Tibial nerve (tissue), 4 donors: ENCODE data around the gene DLX5. TPM values are rescaled to one million over a fixed set of nuclear protein-coding genes. Genes with fewer than 3 reads are reported as not detected.

Experiments
- DNase-seq, 2 donors: peaks; one replicate each; pipeline ENCODE4 v3.0.0-alpha.2; 2019; ENCODE audit warnings: low spot score in 2 of 2
- H3K27ac ChIP-seq, 4 donors: fragments of 200-600 bp; sonication (generic) in 3 of 4; one replicate each; pipeline ENCODE4 v1.5.1; 2017 to 2019; ENCODE audit warnings: mild to moderate bottlenecking in 1 of 4
- H3K27me3 ChIP-seq, 2 donors: fragments of 200-600 bp; sonication (generic) in 1 of 2; one replicate each; pipeline versions ENCODE4 v1.5.1 to v1.6.0; 2017 to 2019
- H3K36me3 ChIP-seq, 3 donors: fragments of 200-600 bp; sonication (generic); one replicate each; pipeline ENCODE4 v1.5.1; 2018 to 2019
- H3K4me1 ChIP-seq, 4 donors: fragments of 200-600 bp; sonication (generic) in 3 of 4; one replicate each; pipeline ENCODE4 v1.5.1; 2017 to 2019
- H3K4me3 ChIP-seq, 4 donors: fragments of 200-600 bp; sonication (generic) in 3 of 4; one replicate each; pipeline ENCODE4 v1.5.1; 2017 to 2019; ENCODE audit warnings: mild to moderate bottlenecking in 1 of 4, moderate library complexity in 1 of 4
- H3K9me3 ChIP-seq, 4 donors: fragments of 200-600 bp; sonication (generic) in 3 of 4; one replicate each; pipeline ENCODE4 v1.5.1; 2017 to 2019
- CTCF ChIP-seq, 5 experiments: fragments of 200-600 bp in 3 of 5; fragments of 450-650 bp in 2 of 5; sonication (generic) in 3 of 5; IDR thresholded peaks; one replicate each; pipeline ENCODE4 v1.5.1; 2016 to 2019; ENCODE audit warnings: antibody characterized with exemption in 5 of 5, mild to moderate bottlenecking in 3 of 5, moderate library complexity in 2 of 5
- EP300 ChIP-seq, 2 donors: sonication (generic); formaldehyde crosslinking; IDR thresholded peaks; one replicate each; pipeline ENCODE4 v1.6.1; 2017; ENCODE audit warnings: antibody characterized with exemption in 2 of 2, mild to moderate bottlenecking in 1 of 2
- POLR2A ChIP-seq, 2 donors: fragments of 450-650 bp; IDR thresholded peaks; one replicate each; pipeline ENCODE4 v1.6.1; 2017; ENCODE audit warnings: antibody characterized with exemption in 2 of 2, mild to moderate bottlenecking in 2 of 2, moderate library complexity in 2 of 2
- WGBS, 2 donors: methylation state at CpG; one replicate each; pipeline ENCODE4 v1.1.5; 2018; 5-methylcytosine and 5-hydroxymethylcytosine counted together
- total RNA-seq, 4 donors: library from RNA; depleted of rRNA; stranded (reverse); fragments of >200 nt; gene quantifications; one replicate each; pipeline ENCODE4 v1.1.0, GENCODE V29; 2016

DLX5 gene
- total RNA-seq, 4 donors from 2014 or later, result 0.42 TPM; not detected in 3

DNA sequence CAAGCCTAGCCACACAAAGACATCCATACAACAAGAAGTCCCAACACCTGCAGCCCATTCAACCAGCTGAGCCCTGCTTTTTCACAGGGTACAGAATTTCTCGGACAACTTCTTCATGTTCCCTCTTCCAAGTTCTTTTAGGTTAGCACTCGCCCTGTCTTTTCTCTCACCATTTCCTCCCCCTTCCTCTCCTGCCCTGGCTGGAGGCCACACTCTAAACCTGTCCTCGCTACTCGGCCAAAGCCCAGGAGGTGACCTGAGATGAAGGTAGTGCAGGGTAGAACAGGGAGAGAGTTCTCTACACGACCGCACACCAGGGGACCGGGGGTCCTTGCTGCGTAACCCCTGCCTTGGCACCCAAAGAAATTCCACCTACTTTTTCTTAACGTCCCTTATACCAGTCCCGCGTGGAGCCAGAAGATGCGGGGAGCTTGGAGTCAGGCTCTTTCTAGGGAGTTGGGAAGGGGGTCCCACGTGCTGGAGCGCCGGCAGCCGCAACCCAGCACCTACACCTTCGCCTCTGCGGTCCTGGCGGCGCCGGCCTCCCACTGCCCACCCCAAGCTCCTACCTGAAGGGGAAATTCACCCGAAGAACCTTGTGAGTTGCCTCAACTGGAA is 35.3 kb downstream of the DLX5 start:
- no peak overlapping the region for H3K4me3 ChIP-seq
- peaks cover 13 to 96% of the 10 kb centered on the region in 2 donors for H3K27me3 ChIP-seq
- TF ChIP-seq POLR2A (IDR thresholded peaks at IDR 0.05) (no peak), EP300 (IDR thresholded peaks at IDR 0.05) (no peak), CTCF (IDR thresholded peaks at IDR 0.05) (no peak)
- no peak overlapping the region for H3K27ac ChIP-seq
- no peaks in the 10 kb centered on the region for H3K36me3 ChIP-seq
- 11 to 12% methylated on average over 22 of the region's 22 CpGs for WGBS, 2 donors
- no peaks in the 10 kb centered on the region for H3K9me3 ChIP-seq
- no peak for DNase-seq
- peaks cover 0 to 27% (median 3%) of the 10 kb centered on the region in 4 donors for H3K4me1 ChIP-seq

DNA sequence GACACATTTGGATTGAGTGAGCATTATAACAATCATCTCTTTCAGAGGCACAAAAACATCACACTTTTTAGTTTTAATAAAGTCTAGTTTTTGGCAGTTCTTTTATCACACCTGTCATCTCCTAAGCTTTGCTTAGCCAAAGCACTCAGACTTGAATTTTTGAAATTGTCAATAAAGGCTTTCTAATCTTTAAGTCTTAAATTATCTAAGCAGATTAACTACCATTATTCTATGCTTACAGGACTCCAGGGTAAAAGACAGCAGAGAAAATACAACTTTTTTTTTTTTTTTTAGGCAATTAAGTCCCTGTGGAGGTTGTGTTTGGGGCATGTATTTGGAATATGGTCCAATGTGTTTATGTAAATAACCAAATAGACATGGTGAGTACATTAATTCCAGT is 36.9 kb downstream of the DLX5 start:
- DNase-seq, result no peak
- Histone ChIP-seq H3K4me1 (peaks cover 0 to 20% (median 2%) of the 10 kb centered on the region in 4 donors), H3K9me3 (no peaks in the 10 kb centered on the region), H3K36me3 (no peaks in the 10 kb centered on the region), H3K27ac (no peak overlapping the region), H3K27me3 (peaks cover 8 to 85% of the 10 kb centered on the region in 2 donors), H3K4me3 (no peak overlapping the region)
- TF ChIP-seq POLR2A (IDR thresholded peaks at IDR 0.05) (no peak), EP300 (IDR thresholded peaks at IDR 0.05) (no peak), CTCF (IDR thresholded peaks at IDR 0.05) (no peak)

DNA sequence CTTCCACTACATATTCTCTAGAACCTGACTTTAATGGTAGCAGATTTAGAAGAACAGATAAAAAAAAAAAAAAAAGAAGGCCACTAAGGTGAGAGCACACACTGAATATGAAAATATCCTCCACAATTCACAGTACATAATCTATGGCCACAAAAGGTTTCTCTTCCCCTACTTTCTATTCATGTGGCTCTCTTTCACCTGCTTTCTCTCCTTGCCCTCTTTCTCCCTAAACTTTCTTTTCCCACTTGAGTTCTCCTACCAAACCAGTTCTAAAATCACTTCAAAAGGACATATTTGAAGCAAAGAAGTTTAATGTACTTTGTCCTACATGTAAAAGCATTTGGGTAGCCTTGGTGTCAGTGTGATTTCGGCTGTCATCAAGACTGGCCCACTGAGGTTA is 37.7 kb downstream of the DLX5 start:
- Histone ChIP-seq H3K36me3 (no peaks in the 10 kb centered on the region), H3K27ac (no peak overlapping the region), H3K9me3 (no peaks in the 10 kb centered on the region), H3K4me1 (peaks cover 0 to 12% (median 0%) of the 10 kb centered on the region in 4 donors), H3K27me3 (peaks cover 0 to 84% of the 10 kb centered on the region in 2 donors), H3K4me3 (no peak overlapping the region)
- 85 to 90% methylated on average over 1 of the region's 1 CpG for WGBS, 2 donors
- DNase-seq, result no peak
- TF ChIP-seq POLR2A (IDR thresholded peaks at IDR 0.05) (no peak), EP300 (IDR thresholded peaks at IDR 0.05) (no peak), CTCF (IDR thresholded peaks at IDR 0.05) (no peak)

GRCh38 chr7:96985992-96986391 is 38.6 kb downstream of the DLX5 start:
- H3K4me3 ChIP-seq, result no peak overlapping the region
- peaks cover 0 to 11% (median 0%) of the 10 kb centered on the region in 4 donors for H3K4me1 ChIP-seq
- H3K27me3 ChIP-seq, result peaks cover 0 to 75% of the 10 kb centered on the region in 2 donors
- TF ChIP-seq EP300 (IDR thresholded peaks at IDR 0.05) (no peak), CTCF (IDR thresholded peaks at IDR 0.05) (no peak), POLR2A (IDR thresholded peaks at IDR 0.05) (no peak)
- no peak for DNase-seq
- WGBS, 2 donors, result 71 to 88% methylated on average over 1 of the region's 1 CpG
- H3K9me3 ChIP-seq, result no peaks in the 10 kb centered on the region
- H3K36me3 ChIP-seq, result no peaks in the 10 kb centered on the region
- H3K27ac ChIP-seq, result no peak overlapping the region

GRCh38 chr7:96982586-96982985 is 42.0 kb downstream of the DLX5 start:
- DNase-seq, result no peak
- Histone ChIP-seq H3K9me3 (no peaks in the 10 kb centered on the region), H3K27ac (no peak overlapping the region), H3K4me3 (no peak overlapping the region), H3K4me1 (no peaks in the 10 kb centered on the region), H3K27me3 (peaks cover 0 to 41% of the 10 kb centered on the region in 2 donors), H3K36me3 (no peaks in the 10 kb centered on the region)
- 88 to 97% methylated on average over 1 of the region's 1 CpG for WGBS, 2 donors
- TF ChIP-seq EP300 (IDR thresholded peaks at IDR 0.05) (no peak), POLR2A (IDR thresholded peaks at IDR 0.05) (no peak), CTCF (IDR thresholded peaks at IDR 0.05) (no peak)
